K562 (cell line): ENCODE measurements around the gene RESF1. TPM values are rescaled to one million over a fixed set of nuclear protein-coding genes. Genes with fewer than 3 reads are reported as not detected.

Experiments used
- ATAC-seq: fragments of 200-7000 bp; cut with Tn5 transposase; 3 replicates; pipeline ENCODE4 v1.9.1; 2020; ENCODE audit warnings: moderate library complexity
- BruUV-seq: library from RNA; stranded (reverse); fragments of 400-500 nt; replicated peaks from 2 replicates; lab custom pipeline; 2021; lab: Mats Ljungman, UMichigan
- CTCF ChIA-PET: fragments of 300-600 bp; formaldehyde crosslinking; extraction: SDS; loops from one replicate; lab custom pipeline; 2021; ENCODE audit warnings: low intra/inter-chr PET ratio; lab: Yijun Ruan, JAX
- POLR2A ChIA-PET: fragments of 300-600, 350-650 bp; sonication (Branson Sonifier 250); formaldehyde crosslinking; extraction: SDS; loops from one replicate; lab custom pipeline; 2021; ENCODE audit warnings: antibody characterized with exemption, inconsistent platforms; lab: Yijun Ruan, JAX
- DNase-seq, 4 experiments: peaks; one replicate each; pipeline versions ENCODE4 v3.0.0 to v3.0.0-alpha.2; 2011 to 2018; ENCODE audit warnings: low spot score in 3 of 4, mixed read lengths in 3 of 4; ENCODE audit errors: extremely low read depth in 1 of 4
- FAIRE-seq: peaks from 2 replicates; lab custom pipeline; 2011; peaks lifted over from hg19 to GRCh38; lab: Jason Lieb, UNC
- H2AFZ ChIP-seq: 2 replicates; pipeline ENCODE4 v1.6.0; 2011; ENCODE audit warnings: low read depth, low read length, control low read depth, inconsistent platforms
- H3K27ac ChIP-seq: fragments of 200-600 bp; 3 replicates; pipeline ENCODE4 v1.8.0; 2011; ENCODE audit warnings: low read depth, mild to moderate bottlenecking, control low read depth, inconsistent platforms, low read length, moderate library complexity, mixed read lengths; ENCODE audit errors: extremely low read depth
- H3K27me3 ChIP-seq, 2 experiments: fragments of 300-600 bp in 1 of 2; 2 replicates in 1 of 2; 3 replicates in 1 of 2; pipeline versions ENCODE4 v1.6.0 to v1.8.0; 2011; ENCODE audit warnings: inconsistent platforms in 2 of 2, low read length in 2 of 2, mild to moderate bottlenecking in 1 of 2, mixed read lengths in 1 of 2, moderate library complexity in 1 of 2; ENCODE audit not compliant: control insufficient read depth in 2 of 2, insufficient read depth in 2 of 2
- H3K36me3 ChIP-seq: fragments of 300-600 bp; 3 replicates; pipeline ENCODE4 v1.8.0; 2011; ENCODE audit warnings: mild to moderate bottlenecking, low read length, inconsistent platforms; ENCODE audit not compliant: control insufficient read depth, insufficient read depth
- H3K4me1 ChIP-seq, 2 experiments: fragments of 200-600 bp in 1 of 2; replicated peaks in 1 of 2; 2 replicates in 1 of 2; 3 replicates in 1 of 2; pipeline versions ENCODE4 v1.5.1 to v1.8.0; 2011; ENCODE audit warnings: inconsistent platforms in 2 of 2, low read length in 2 of 2, mild to moderate bottlenecking in 1 of 2, mixed read lengths in 1 of 2, moderate library complexity in 1 of 2; ENCODE audit not compliant: control insufficient read depth in 2 of 2, insufficient read depth in 2 of 2
- H3K4me2 ChIP-seq: 2 replicates; pipeline ENCODE4 v1.6.1; 2011; ENCODE audit warnings: low read length, control low read depth, inconsistent platforms, mixed read lengths; ENCODE audit not compliant: insufficient read depth
- H3K4me3 ChIP-seq: fragments of 200-600 bp; sonication (generic), shearing (Covaris generic); 2 replicates; pipeline ENCODE4 v1.5.1; 2016; ENCODE audit warnings: control low read depth, inconsistent platforms
- H3K79me2 ChIP-seq: fragments of 200-600 bp; 3 replicates; pipeline ENCODE4 v1.8.0; 2011; ENCODE audit warnings: low read length, inconsistent platforms; ENCODE audit not compliant: control insufficient read depth, insufficient read depth
- H3K9ac ChIP-seq, 2 experiments: 2 replicates each; pipeline versions ENCODE4 v1.6.0 to v1.6.1; 2011; ENCODE audit warnings: low read depth in 2 of 2, low read length in 2 of 2, control low read depth in 1 of 2, inconsistent platforms in 1 of 2, mild to moderate bottlenecking in 1 of 2, mixed read lengths in 1 of 2; ENCODE audit not compliant: insufficient read depth in 1 of 2
- H3K9me1 ChIP-seq: one replicate; pipeline ENCODE4 v1.6.0; 2011; ENCODE audit warnings: inconsistent platforms, mild to moderate bottlenecking, low read length, moderate library complexity; ENCODE audit not compliant: control insufficient read depth, insufficient read depth
- H3K9me3 ChIP-seq: replicated peaks from 2 replicates; pipeline ENCODE4 v1.5.1; 2011; ENCODE audit warnings: low read depth, low read length, inconsistent platforms; ENCODE audit not compliant: control insufficient read depth, insufficient read depth
- H4K20me1 ChIP-seq: replicated peaks from 2 replicates; pipeline ENCODE4 v1.6.1; 2011; ENCODE audit warnings: low read length, inconsistent platforms, mixed read lengths; ENCODE audit not compliant: control insufficient read depth, insufficient read depth
- CC2D1A ChIP-seq: fragments of 450-650 bp; IDR thresholded peaks from 2 replicates; pipeline ENCODE4 v1.6.1; 2017; ENCODE audit warnings: mild to moderate bottlenecking
- CEBPB ChIP-seq: fragments of 450-650 bp; IDR thresholded peaks from 2 replicates; pipeline ENCODE4 v1.6.1; 2016; ENCODE audit warnings: missing genetic modification characterization, missing compliant biosample characterization
- HDAC3 ChIP-seq: fragments of 450-650 bp; IDR thresholded peaks from 2 replicates; pipeline ENCODE4 v1.6.1; 2018; ENCODE audit warnings: borderline replicate concordance, mild to moderate bottlenecking, moderate library complexity; ENCODE audit not compliant: partially characterized antibody
- MXI1 ChIP-seq: IDR thresholded peaks from 2 replicates; pipeline ENCODE4 v1.6.1; 2011; ENCODE audit warnings: low read depth, mild to moderate bottlenecking, improper control_type of control experiment, low read length
- RFX1 ChIP-seq: fragments of 450-650 bp; IDR thresholded peaks from 2 replicates; pipeline ENCODE4 v1.6.1; 2016; ENCODE audit warnings: mild to moderate bottlenecking, moderate library complexity
- SPI1 ChIP-seq: IDR thresholded peaks from 2 replicates; pipeline ENCODE4 v1.6.1; 2011; ENCODE audit warnings: low read depth, low read length, control low read depth, borderline replicate concordance
- THRB ChIP-seq: fragments of 450-650 bp; formaldehyde crosslinking; conservative IDR thresholded peaks from 2 replicates; pipeline ENCODE4 v1.4.0; 2022; ENCODE audit warnings: mild to moderate bottlenecking, missing genetic modification characterization
- ZBTB12 ChIP-seq: fragments of 250-450 bp; sonication (Bioruptor Pico); IDR thresholded peaks from 2 replicates; pipeline ENCODE4 v1.4.0; 2020
- ZNF274 ChIP-seq: IDR thresholded peaks from 2 replicates; pipeline ENCODE4 v1.6.1; 2011; ENCODE audit warnings: low read depth, mild to moderate bottlenecking, low read length, moderate library complexity, borderline replicate concordance
- ZNF766 ChIP-seq: fragments of 200-800 bp; sonication (Bioruptor generic); conservative IDR thresholded peaks from 2 replicates; pipeline ENCODE4 v1.6.1; 2016; ENCODE audit warnings: missing genetic modification characterization, missing compliant biosample characterization
- whole genome bisulfite sequencing: fragments of 100-300 bp; shearing (Covaris generic); methylation state at CpG from one replicate; pipeline ENCODE4 v1.1.6; 2016; ENCODE audit warnings: low coverage, mixed read lengths; ENCODE audit not compliant: insufficient coverage; ENCODE audit errors: missing lambda C conversion rate; 5-methylcytosine and 5-hydroxymethylcytosine counted together
- in situ Hi-C: fragments of 300-500 bp; cut with MboI; formaldehyde crosslinking; loops from 4 replicates; pipeline ENCODE4 v1.15.0; 2018; ENCODE audit warnings: inconsistent platforms, mixed read lengths
- intact Hi-C: fragments of 100-400 bp; cut with micrococcal nuclease; formaldehyde crosslinking; loops from 2 replicates; pipeline ENCODE4 v1.14.2; 2022
- polyA plus RNA-seq, 8 experiments: library from polyadenylated mRNA; depleted of rRNA in 4 of 8; stranded (reverse) in 5 of 8; unstranded in 3 of 8; fragments of >200 nt; fragmentation: Nextera tagmentation in 2 of 8; fragmentation: Illumina TruSeq in 1 of 8; extraction: Ambion mirVana in 2 of 8; extraction: Trizol in 1 of 8; gene quantifications; 2 replicates each; pipeline versions ENCODE4 v1.2.1 to v1.2.3, GENCODE V29; 2011 to 2014; ENCODE audit warnings: inconsistent platforms in 1 of 8, missing spikeins in 1 of 8
- total RNA-seq, 7 experiments: library from RNA; depleted of rRNA in 6 of 7; stranded (reverse); fragments of >200 nt in 6 of 7; fragmentation: Illumina TruSeq in 2 of 7; extraction: Trizol in 2 of 7; gene quantifications; 2 replicates each; pipeline versions ENCODE4 v1.2.1 to v1.2.3, GENCODE V29; 2011 to 2021; ENCODE audit warnings: low replicate concordance in 1 of 7
- TF ChIP-seq, protein P1 (sequence below), 2 experiments: fragments of 200-800 bp in 1 of 2; sonication (Bioruptor generic) in 1 of 2; sonication (generic) in 1 of 2; formaldehyde crosslinking in 1 of 2; IDR thresholded peaks in 1 of 2; conservative IDR thresholded peaks in 1 of 2; 2 replicates each; pipeline versions ENCODE4 v1.5.0 to v1.6.1; 2016 to 2020; ENCODE audit warnings: missing compliant biosample characterization in 1 of 2, missing genetic modification characterization in 1 of 2, missing genetic modification reagents in 1 of 2

RESF1 gene
- total and polyA plus RNA-seq, 9 of the 15 experiments (the other 6 are each of a cell fraction or from before 2014, with no cell fraction given), result 21.5 to 121 (median 53.6) TPM

DNA sequence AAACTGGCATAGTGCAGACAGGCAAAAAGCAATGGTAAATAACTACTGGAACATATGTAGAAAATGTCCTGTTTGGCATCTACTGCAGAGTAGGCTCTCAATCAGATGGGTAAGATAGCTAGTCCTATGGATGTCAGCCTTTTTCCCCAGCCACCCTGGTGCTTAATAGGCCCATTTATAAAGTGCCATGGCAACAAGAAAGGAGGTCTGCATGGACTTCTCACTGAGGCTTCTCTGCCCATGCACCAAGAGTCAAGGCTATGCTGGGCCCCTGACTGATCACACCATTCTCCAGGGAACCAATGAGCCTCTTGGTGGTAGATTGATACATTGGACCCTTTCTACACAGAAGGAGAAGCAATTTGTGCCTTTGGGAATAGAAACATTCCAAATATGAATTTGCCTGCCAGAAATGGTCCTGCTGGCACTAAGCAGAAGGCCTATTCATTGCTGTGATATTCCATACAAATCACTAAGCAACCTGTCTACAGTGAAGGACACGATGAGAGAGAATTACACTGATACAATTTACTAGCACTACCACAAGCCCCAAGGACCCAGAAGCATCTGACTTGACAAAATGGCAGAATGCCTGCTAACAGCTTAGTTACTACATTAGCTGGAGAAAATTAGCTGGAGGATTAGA is 43.8 kb downstream of the RESF1 start:
- Histone ChIP-seq H3K9me3 (peaks cover 9% of the 10 kb centered on the region), H3K9ac (no peak overlapping the region), H3K27me3 (no peaks in the 10 kb centered on the region), H3K4me2 (no peak overlapping the region), H3K27ac (no peak overlapping the region), H3K4me3 (no peak overlapping the region), H2AFZ (no peak overlapping the region), H4K20me1 (no peaks in the 10 kb centered on the region), H3K9me1 (no peaks in the 10 kb centered on the region), H3K79me2 (no peaks in the 10 kb centered on the region), H3K4me1 (peaks cover 28 to 33% of the 10 kb centered on the region in 2 experiments), H3K36me3 (peaks cover 8% of the 10 kb centered on the region; the same call in 2 of the 3 replicates)
- intact Hi-C loops, result no loop called here
- WGBS, result 21% methylated on average over 1 of the region's 1 CpG
- CTCF ChIA-PET, result no interaction called here
- in situ Hi-C loops, result no loop called here
- TF ChIP-seq RFX1 (0 out of 2 replicates have a peak, but pooled peaks have one; percentile 7), ZNF766 (CRISPR knock-in tag) (peak; percentile 38; the same call in 1 of the 2 replicates), THRB (CRISPR knock-in tag) (no peak), CEBPB (tag) (no peak), MXI1 (no peak), HDAC3 (no peak), CC2D1A (no peak), ZNF274 (no peak), SPI1 (no peak), ZBTB12 (CRISPR knock-in tag) (0 out of 2 replicates have a peak, but pooled peaks have one; percentile 10)
- TF ChIP-seq, protein P1, sequence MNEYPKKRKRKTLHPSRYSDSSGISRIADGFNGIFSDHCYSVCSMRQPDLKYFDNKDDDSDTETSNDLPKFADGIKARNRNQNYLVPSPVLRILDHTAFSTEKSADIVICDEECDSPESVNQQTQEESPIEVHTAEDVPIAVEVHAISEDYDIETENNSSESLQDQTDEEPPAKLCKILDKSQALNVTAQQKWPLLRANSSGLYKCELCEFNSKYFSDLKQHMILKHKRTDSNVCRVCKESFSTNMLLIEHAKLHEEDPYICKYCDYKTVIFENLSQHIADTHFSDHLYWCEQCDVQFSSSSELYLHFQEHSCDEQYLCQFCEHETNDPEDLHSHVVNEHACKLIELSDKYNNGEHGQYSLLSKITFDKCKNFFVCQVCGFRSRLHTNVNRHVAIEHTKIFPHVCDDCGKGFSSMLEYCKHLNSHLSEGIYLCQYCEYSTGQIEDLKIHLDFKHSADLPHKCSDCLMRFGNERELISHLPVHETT (CRISPR knock-in tag; conservative IDR thresholded peaks at IDR 0.05 in 1 of 2, IDR thresholded peaks at IDR 0.05 in 1 of 2), result no peak
- no TSS peak for BruUV-seq
- DNase-seq (no peak), ATAC-seq (no peak), FAIRE-seq (no peak)
- POLR2A ChIA-PET, result interaction anchor here (0.5 to 1.0 kb wide), 2 partner anchors 12 to 284 kb away, joined by 3 read pairs; no protein-coding TSS in a partner anchor
